Measurements from ENCODE around the gene DLG2.

DLG2 gene

GRCh38 chr11:84608837-84609196, 1018.3 kb downstream of the DLG2 start:
- no peak for DNase-seq

DNA sequence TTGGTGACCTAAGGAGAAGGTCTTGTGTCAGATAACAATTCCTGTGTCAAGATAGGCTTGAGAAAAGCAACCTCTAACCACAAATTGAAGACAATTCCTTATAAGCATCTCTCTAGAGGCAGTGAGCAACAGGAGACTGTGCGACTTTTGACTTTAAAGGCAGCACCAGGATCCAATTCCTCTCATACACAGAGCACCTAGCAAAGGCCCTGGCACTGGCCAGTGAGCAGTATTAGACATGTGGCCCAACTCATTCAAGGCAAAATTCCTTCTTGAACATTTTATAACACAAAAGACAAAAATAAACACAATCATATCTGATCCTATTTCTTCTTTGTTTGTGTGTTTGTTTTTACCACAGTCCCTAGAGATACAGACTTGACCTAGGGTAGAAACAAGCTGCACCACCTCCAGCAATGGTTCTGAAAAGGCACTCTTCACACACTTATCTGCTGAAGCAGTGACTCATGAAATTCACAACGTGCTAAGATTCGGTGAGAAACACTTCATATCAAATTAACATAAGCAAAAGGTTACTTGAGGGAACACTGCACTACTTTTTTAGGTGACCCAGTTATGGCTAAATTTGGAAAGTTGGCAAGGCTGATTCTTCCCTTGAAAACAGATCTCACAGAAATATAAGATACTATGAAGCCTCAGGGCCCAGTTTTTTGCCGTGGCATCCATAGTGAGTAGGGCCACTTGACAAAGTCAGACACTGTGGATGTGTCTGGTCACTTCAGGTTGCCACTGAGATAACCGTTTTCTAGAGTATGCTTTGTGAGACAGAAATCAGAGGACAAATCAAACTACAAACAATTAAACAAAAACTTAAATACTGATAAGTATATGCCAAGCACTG, 1018.9 kb downstream of the DLG2 start:
- no peak for DNase-seq

DNA sequence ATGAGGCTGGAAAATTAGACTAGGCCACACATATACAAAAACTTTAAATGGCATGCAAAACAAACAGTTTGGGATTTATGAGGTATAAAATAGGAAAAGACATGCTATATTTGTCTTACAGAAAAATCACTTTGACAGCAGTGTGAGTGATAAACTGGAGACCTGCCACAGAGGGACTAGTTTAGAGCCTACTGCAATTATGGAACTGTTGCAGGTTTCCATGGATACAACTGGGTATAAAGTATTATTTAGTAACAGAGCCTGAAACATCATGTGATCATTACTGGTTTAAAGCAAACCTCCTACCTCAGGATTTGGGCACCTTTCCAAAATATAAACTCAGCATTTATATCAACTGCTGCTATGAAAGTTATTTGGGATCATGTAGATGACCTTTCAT, 1032.5 kb downstream of the DLG2 start:
- no peak for DNase-seq

DNA sequence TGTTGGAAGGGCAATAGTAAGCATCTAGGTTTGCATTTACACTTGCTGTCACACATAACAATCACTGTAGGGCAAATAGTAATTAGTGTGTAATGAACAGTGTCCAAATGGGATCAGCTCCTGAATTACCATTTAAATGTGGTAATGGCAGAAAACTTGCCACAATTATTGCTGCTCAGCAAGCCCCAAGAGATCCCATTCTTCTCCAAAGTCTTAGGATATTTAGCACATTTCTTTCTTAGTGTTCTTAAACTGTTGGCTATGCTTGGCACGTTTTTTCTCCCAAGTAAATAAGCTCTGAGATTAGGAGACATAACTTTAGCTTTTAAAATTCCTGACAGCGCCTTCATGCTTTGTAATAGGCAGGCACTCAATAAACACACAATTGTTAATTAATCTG, 1037.0 kb downstream of the DLG2 start:
- DNase-seq = no peak

- no peak for DNase-seq
Observed at GRCh38 chr11:84588131-84588829, 1038.9 kb downstream of the DLG2 start.

- no peak for DNase-seq
Observed at GRCh38 chr11:84583106-84583505, 1044.0 kb downstream of the DLG2 start.

GRCh38 chr11:84581083-84581482, 1046.1 kb downstream of the DLG2 start:
- DNase-seq = no peak

- no peak for DNase-seq
Observed at GRCh38 chr11:84580428-84580827, 1046.7 kb downstream of the DLG2 start.

DNA sequence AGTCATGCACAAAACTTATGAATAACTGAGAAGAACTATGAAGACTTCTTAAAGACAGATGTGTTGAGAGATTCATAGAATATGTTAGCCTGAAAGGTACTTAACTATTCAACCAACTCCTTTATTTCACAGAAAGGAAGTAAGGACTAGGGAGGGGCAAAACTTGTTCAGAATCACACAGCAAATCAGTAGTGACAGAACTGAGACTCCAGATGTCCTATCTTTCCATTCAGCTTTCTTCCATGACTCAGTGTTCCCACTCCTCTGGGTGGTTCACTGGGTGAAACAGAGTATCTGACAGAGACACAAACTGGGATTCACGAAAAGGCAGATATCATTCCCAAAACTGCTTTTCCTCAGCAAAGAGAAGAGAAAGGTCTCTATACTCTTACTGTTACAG, 1053.3 kb downstream of the DLG2 start:
- DNase-seq = no peak

GRCh38 chr11:84566671-84567070, 1060.5 kb downstream of the DLG2 start:
- no peak for DNase-seq

- no peak for DNase-seq
Observed at GRCh38 chr11:84564867-84565184, 1062.3 kb downstream of the DLG2 start.

GRCh38 chr11:84564180-84564866, 1062.8 kb downstream of the DLG2 start:
- peak; percentile 23 for DNase-seq

DNA sequence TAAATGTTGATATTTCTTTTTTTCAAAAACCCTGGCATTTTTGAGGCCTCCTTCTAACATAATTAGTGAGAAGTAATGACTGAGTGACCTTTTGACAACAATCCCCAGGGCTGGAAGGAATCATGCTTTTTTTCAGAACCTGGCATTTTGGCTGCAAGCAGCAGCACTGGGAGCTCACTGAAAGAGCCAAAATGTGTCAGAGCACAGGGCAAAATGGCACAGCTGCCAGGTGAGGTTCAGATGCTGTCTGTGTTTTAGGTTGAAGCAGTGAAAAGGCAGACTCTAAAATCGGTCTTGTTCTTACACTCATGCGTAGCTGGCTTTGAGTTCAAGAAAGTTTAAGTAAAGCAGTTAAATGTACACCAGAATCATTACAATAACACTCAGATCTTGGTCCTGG, 1063.8 kb downstream of the DLG2 start:
- no peak for DNase-seq

- no peak for DNase-seq
Observed at GRCh38 chr11:84560206-84560605, 1066.9 kb downstream of the DLG2 start.

- peak; percentile 56 for DNase-seq
Observed at GRCh38 chr11:84558085-84558905, 1068.8 kb downstream of the DLG2 start.

DNA sequence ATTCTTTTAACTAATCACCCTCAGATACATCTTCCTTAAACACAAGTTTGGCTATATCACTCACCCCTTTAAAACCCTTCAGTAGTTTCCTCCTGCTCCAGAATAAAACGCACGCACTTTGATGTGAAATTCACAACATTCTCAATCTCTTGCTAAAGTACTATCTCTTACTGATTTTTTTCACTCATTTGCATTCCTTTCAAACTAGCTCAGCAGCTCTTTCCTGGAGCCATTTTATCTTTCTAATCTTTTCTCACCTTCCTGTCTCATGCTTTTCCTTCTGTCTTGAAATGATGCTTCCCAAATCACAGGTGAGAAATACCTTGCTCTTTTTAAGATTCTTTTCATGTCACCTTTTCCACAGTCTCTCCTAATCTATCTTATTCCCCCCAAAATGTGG, 1074.4 kb downstream of the DLG2 start:
- no peak for DNase-seq

DNA sequence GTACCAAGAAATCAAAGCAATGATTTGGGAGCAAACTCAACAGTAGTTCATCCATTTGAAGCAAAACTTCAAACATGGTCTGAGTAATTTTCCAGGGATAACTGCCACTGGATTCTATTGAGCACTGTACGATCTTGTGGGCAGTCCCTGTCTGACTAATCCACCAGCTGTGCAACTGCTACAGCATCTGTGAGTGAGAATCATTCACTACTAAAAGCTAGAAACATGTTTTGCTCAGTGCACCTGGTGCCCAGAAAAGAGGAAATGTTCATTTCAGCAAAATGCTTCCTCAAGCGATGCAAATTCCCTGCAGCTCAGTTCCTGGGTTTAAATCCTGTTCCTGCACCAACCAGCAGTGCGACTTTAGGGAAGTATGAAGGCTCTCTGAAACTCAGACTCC, 1077.9 kb downstream of the DLG2 start:
- no peak for DNase-seq

GRCh38 chr11:84544566-84544965, 1082.6 kb downstream of the DLG2 start:
- DNase-seq = no peak

- no peak for DNase-seq
Observed at GRCh38 chr11:84543367-84544159, 1083.6 kb downstream of the DLG2 start.

DNA sequence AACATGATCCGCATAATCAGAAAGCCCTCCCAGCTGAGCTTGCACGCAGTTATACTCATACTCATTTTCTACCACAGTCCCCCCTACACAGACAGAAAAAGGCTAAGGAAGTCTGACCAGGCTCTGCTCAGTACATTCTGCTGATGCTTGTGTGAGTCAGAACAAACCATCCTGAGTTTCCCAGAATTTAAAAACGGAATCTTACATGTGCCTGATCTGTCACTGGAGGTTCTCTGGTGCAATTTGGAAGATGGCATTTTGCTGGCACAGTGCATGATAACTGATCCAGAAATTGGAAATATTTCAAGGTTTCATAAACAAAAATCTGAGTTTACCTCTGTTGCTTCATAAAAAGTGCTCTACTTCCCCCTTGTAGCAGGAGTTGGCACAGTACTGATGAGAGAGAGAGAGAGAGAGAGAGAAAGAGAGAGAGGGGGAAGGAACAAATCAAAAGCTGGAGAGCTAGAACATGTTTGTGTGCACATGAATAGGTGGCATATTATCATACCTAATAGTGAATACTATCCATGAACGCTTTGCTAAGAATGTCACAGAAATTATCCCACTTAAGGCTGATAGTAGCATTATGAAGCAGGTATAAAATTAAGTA, 1085.3 kb downstream of the DLG2 start:
- no peak for DNase-seq

GRCh38 chr11:84536456-84536855, 1090.7 kb downstream of the DLG2 start:
- no peak for DNase-seq

GRCh38 chr11:84532364-84532763, 1094.8 kb downstream of the DLG2 start:
- DNase-seq = no peak

Measured in midbrain (tissue), 1 donor.